Caco-2 (cell line): ENCODE measurements around the gene BCAS3. TPM values are rescaled to one million over a fixed set of nuclear protein-coding genes. Genes with fewer than 3 reads are reported as not detected.

Experiments used
- BruUV-seq: library from RNA; stranded (reverse); fragments of 400-500 nt; replicated peaks from 2 replicates; lab custom pipeline; 2021; lab: Mats Ljungman, UMichigan
- CTCF ChIA-PET: fragments of 300-600 bp; sonication (Branson Sonifier 250); formaldehyde crosslinking; loops from one replicate; lab custom pipeline; 2022; ENCODE audit warnings: antibody characterized with exemption; lab: Charles Lee
- POLR2A ChIA-PET: fragments of 300-600 bp; sonication (Branson Sonifier 250); formaldehyde crosslinking; loops from one replicate; lab custom pipeline; 2022; ENCODE audit warnings: antibody characterized with exemption; lab: Charles Lee
- DNase-seq, 2 experiments: peaks; one replicate each; pipeline versions ENCODE4 v3.0.0 to v3.0.0-alpha.2; 2020 to 2022
- H3K27me3 ChIP-seq: replicated peaks from 2 replicates; pipeline ENCODE4 v1.6.0; 2011; ENCODE audit warnings: low read length; ENCODE audit not compliant: control insufficient read depth, insufficient read depth
- H3K36me3 ChIP-seq: 2 replicates; pipeline ENCODE4 v1.5.1; 2011; ENCODE audit warnings: low read length; ENCODE audit not compliant: control insufficient read depth, insufficient read depth
- H3K4me1 ChIP-seq: fragments of 250-450 bp; sonication (Bioruptor Pico); 2 replicates; pipeline ENCODE4 v1.5.1; 2020; ENCODE audit warnings: mild to moderate bottlenecking
- H3K4me3 ChIP-seq: 2 replicates; pipeline ENCODE4 v1.5.1; 2011; ENCODE audit warnings: low read depth, mild to moderate bottlenecking, control low read depth, low read length
- H3K9me3 ChIP-seq: fragments of 250-450 bp; sonication (Bioruptor Pico); 2 replicates; pipeline ENCODE4 v1.5.1; 2020; ENCODE audit warnings: mild to moderate bottlenecking, moderate library complexity
- H3K27ac Mint-ChIP-seq: one replicate; pipeline ENCODE4 v1.8.0; 2022; ENCODE audit warnings: mixed read lengths; ENCODE audit not compliant: unreplicated experiment
- H3K27me3 Mint-ChIP-seq: one replicate; pipeline ENCODE4 v1.8.0; 2022; ENCODE audit warnings: mixed read lengths; ENCODE audit not compliant: insufficient read depth, unreplicated experiment
- H3K36me3 Mint-ChIP-seq: one replicate; pipeline ENCODE4 v1.8.0; 2022; ENCODE audit warnings: mild to moderate bottlenecking, mixed read lengths; ENCODE audit not compliant: insufficient read depth, unreplicated experiment
- H3K4me1 Mint-ChIP-seq: one replicate; pipeline ENCODE4 v1.8.0; 2022; ENCODE audit warnings: low read depth, mixed read lengths; ENCODE audit not compliant: unreplicated experiment
- H3K4me3 Mint-ChIP-seq: one replicate; pipeline ENCODE4 v1.8.0; 2022; ENCODE audit warnings: mild to moderate bottlenecking, moderate library complexity, mixed read lengths; ENCODE audit not compliant: unreplicated experiment
- H3K9me3 Mint-ChIP-seq: one replicate; pipeline ENCODE4 v1.8.0; 2022; ENCODE audit warnings: mixed read lengths; ENCODE audit not compliant: unreplicated experiment
- CTCF ChIP-seq, 2 experiments: fragments of 200-600 bp in 1 of 2; IDR thresholded peaks; 1 replicate in 1 of 2; 2 replicates in 1 of 2; pipeline versions ENCODE4 v1.5.1 to v1.8.0; 2011 to 2022; ENCODE audit warnings: antibody characterized with exemption in 1 of 2, control low read depth in 1 of 2, inconsistent platforms in 1 of 2, low read depth in 1 of 2, low read length in 1 of 2, mild to moderate bottlenecking in 1 of 2, moderate library complexity in 1 of 2; ENCODE audit not compliant: insufficient read depth in 1 of 2, severe bottlenecking in 1 of 2, unreplicated experiment in 1 of 2
- intact Hi-C: fragments of 100-400 bp; cut with micrococcal nuclease; formaldehyde crosslinking; loops from one replicate; pipeline ENCODE4 v1.10.0; 2022; ENCODE audit not compliant: unreplicated experiment
- total RNA-seq: library from RNA; stranded (reverse); gene quantifications from 2 replicates; pipeline ENCODE4 v1.2.3, GENCODE V29; 2022

BCAS3 gene
- total RNA-seq, 1 experiment from 2014 or later, result 44.1 TPM

GRCh38 chr17:60781880-60782412 is 104.3 kb downstream of the BCAS3 start:
- H3K36me3 ChIP-seq, result no peaks in the 10 kb centered on the region
- H3K27me3 ChIP-seq, result no peaks in the 10 kb centered on the region
- no peak overlapping the region for H3K4me3 Mint-ChIP-seq
- H3K4me1 Mint-ChIP-seq, result no peaks in the 10 kb centered on the region
- intact Hi-C loops, result no loop called here
- H3K27me3 Mint-ChIP-seq, result peaks cover 2% of the 10 kb centered on the region
- DNase-seq, result no peak
- no peaks in the 10 kb centered on the region for H3K9me3 Mint-ChIP-seq
- H3K9me3 ChIP-seq, result no peaks in the 10 kb centered on the region
- BruUV-seq, result no TSS peak
- CTCF ChIA-PET, result no interaction called here
- H3K27ac Mint-ChIP-seq, result no peak overlapping the region
- H3K4me1 ChIP-seq, result no peaks in the 10 kb centered on the region
- no peak for TF ChIP-seq CTCF (IDR thresholded peaks at IDR 0.05; ENCODE audit: insufficient read depth in 1 of 2, low read depth in 1 of 2, low read length in 1 of 2, severe bottlenecking in 1 of 2, unreplicated experiment in 1 of 2)
- H3K4me3 ChIP-seq, result no peak overlapping the region
- peaks cover 7% of the 10 kb centered on the region for H3K36me3 Mint-ChIP-seq
- POLR2A ChIA-PET, result no interaction called here

- no peak for DNase-seq
- BruUV-seq, result no TSS peak
- TF ChIP-seq CTCF (IDR thresholded peaks at IDR 0.05; ENCODE audit: insufficient read depth in 1 of 2, low read depth in 1 of 2, low read length in 1 of 2, severe bottlenecking in 1 of 2, unreplicated experiment in 1 of 2), result no peak
- Histone ChIP-seq H3K27me3 (no peaks in the 10 kb centered on the region), H3K9me3 (no peaks in the 10 kb centered on the region), H3K4me1 (no peaks in the 10 kb centered on the region), H3K36me3 (no peaks in the 10 kb centered on the region), H3K4me3 (no peak overlapping the region)
- Mint-ChIP-seq H3K36me3 (peaks cover 7% of the 10 kb centered on the region), H3K9me3 (no peaks in the 10 kb centered on the region), H3K27ac (no peak overlapping the region), H3K27me3 (peaks cover 5% of the 10 kb centered on the region), H3K4me1 (no peaks in the 10 kb centered on the region), H3K4me3 (no peak overlapping the region)
- intact Hi-C loops, result no loop called here
- ChIA-PET CTCF (no interaction called here), POLR2A (no interaction called here)
These were observed 105.1 kb downstream of the BCAS3 start for GRCh38 chr17:60782742-60783141.

GRCh38 chr17:60790205-60790604 is 112.6 kb downstream of the BCAS3 start:
- Histone ChIP-seq H3K4me1 (no peaks in the 10 kb centered on the region), H3K36me3 (no peaks in the 10 kb centered on the region), H3K4me3 (no peak overlapping the region), H3K27me3 (no peaks in the 10 kb centered on the region), H3K9me3 (no peaks in the 10 kb centered on the region)
- H3K36me3 Mint-ChIP-seq, result no peaks in the 10 kb centered on the region
- no peak overlapping the region for H3K4me3 Mint-ChIP-seq
- BruUV-seq, result no TSS peak
- no peak for DNase-seq
- no peaks in the 10 kb centered on the region for H3K9me3 Mint-ChIP-seq
- H3K4me1 Mint-ChIP-seq, result no peaks in the 10 kb centered on the region
- peaks cover 5% of the 10 kb centered on the region for H3K27me3 Mint-ChIP-seq
- TF ChIP-seq CTCF (IDR thresholded peaks at IDR 0.05; ENCODE audit: insufficient read depth in 1 of 2, low read depth in 1 of 2, low read length in 1 of 2, severe bottlenecking in 1 of 2, unreplicated experiment in 1 of 2), result no peak
- ChIA-PET CTCF (no interaction called here), POLR2A (no interaction called here)
- intact Hi-C loops, result no loop called here
- H3K27ac Mint-ChIP-seq, result no peak overlapping the region
